ENCODE measurements around the gene OR4C16. TPM values are rescaled to one million over a fixed set of nuclear protein-coding genes. Genes with fewer than 3 reads are reported as not detected.

The OR4C16 gene, protein sequence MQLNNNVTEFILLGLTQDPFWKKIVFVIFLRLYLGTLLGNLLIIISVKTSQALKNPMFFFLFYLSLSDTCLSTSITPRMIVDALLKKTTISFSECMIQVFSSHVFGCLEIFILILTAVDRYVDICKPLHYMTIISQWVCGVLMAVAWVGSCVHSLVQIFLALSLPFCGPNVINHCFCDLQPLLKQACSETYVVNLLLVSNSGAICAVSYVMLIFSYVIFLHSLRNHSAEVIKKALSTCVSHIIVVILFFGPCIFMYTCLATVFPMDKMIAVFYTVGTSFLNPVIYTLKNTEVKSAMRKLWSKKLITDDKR
- total RNA-seq (2022; extraction: Qiagen RNA extraction) = not detected in 5 replicates

DNA sequence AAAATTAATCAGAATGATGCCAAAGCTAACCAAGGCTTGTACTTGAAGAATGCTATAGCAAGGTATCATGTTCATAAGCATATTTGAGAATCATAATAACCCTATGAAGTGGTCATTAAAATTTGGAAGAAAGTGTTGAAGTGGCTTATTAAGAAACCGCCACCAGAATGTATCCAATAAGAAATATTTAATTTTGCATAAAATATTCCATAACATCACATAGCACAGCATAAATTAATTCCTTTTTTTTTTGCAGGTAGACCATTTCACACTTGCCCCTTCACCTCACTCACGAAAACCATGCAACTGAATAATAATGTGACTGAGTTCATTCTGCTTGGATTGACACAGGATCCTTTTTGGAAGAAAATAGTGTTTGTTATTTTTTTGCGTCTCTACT, at the start of gene OR4C16:
OR4C16 (plus strand) TSS at position 301 of the 400 bp plus-strand sequence; CDS start at position 301, 0 bp downstream.

GRCh38 chr11:55554169-55554568, 17.8 kb upstream of the OR4C16 start, which contains the start of gene OR4C15:
Gene OR4C15 (plus strand): TSS chr11:55554469. CDS start chr11:55554469, 0 bp downstream.

DNA sequence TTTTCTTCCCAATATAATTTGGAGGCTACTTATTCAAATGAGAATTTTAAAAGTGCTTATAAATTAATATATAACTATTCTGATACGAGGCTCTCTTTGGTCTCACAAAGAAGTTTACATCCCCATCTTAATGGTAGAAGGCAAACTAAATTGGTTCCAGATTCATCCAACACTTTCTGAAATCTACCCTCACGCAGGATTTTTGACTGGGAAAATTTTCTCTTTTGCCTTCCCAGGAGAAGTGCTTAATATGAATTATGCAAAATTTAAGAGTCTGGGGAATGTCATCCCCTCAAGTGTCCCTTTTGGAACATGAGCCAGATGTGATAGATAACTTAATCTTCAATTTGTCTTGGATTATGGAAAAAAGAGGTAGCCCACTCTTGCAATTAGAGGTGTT, 35.6 kb downstream of the OR4C16 start, which contains the start of gene OR4C11:
OR4C11 (minus strand) TSS at position 101 of the 400 bp plus-strand sequence. CDS start 3,272 bp downstream, outside the sequence.

Other genes starting within 250 kb of the OR4C16 start
- not detected in 5 replicates for gene OR4A16, start 228.9 kb upstream of the OR4C16 start, total RNA-seq (2022; extraction: Qiagen RNA extraction)
- gene OR4A15, start 204.2 kb upstream of the OR4C16 start, total RNA-seq (2022; extraction: Qiagen RNA extraction) = not detected in 5 replicates
- not detected in 5 replicates for gene OR4C15, start 17.7 kb upstream of the OR4C16 start, total RNA-seq (2022; extraction: Qiagen RNA extraction)
- gene OR4C11, start 35.5 kb downstream of the OR4C16 start, total RNA-seq (2022; extraction: Qiagen RNA extraction) = not detected in 5 replicates
- not detected in 5 replicates for gene OR4P4, start 63.0 kb downstream of the OR4C16 start, total RNA-seq (2022; extraction: Qiagen RNA extraction)
- not detected in 5 replicates for gene OR4S2, start 76.2 kb downstream of the OR4C16 start, total RNA-seq (2022; extraction: Qiagen RNA extraction)
- not detected in 5 replicates for gene OR4C6, start 90.1 kb downstream of the OR4C16 start, total RNA-seq (2022; extraction: Qiagen RNA extraction)
- not detected in 5 replicates for gene OR5D13, start 201.3 kb downstream of the OR4C16 start, total RNA-seq (2022; extraction: Qiagen RNA extraction)
- not detected in 5 replicates for gene OR5D14, start 223.4 kb downstream of the OR4C16 start, total RNA-seq (2022; extraction: Qiagen RNA extraction)
- not detected in 5 replicates for gene OR5L1, start 239.2 kb downstream of the OR4C16 start, total RNA-seq (2022; extraction: Qiagen RNA extraction)
- gene OR5D18, start 247.5 kb downstream of the OR4C16 start, total RNA-seq (2022; extraction: Qiagen RNA extraction) = not detected in 5 replicates

Measured in A549 treated with AZD2906 at 1 μM for 4 hours (cell line).